GM18502 (cell line): Measurements from ENCODE around the gene CD226.
"Not testable (repeated sequence)": the region's sequence is repeated elsewhere in the genome, so short reads cannot be mapped to it uniquely, and the experiment has no call there.

Source experiments
- ATAC-seq: cut with Tn5 transposase; IDR thresholded peaks from one replicate; pipeline ENCODE4 v1.9.1; 2021; ENCODE audit warnings: mild to moderate bottlenecking; ENCODE audit not compliant: unreplicated experiment, poor library complexity

Gene CD226

GRCh38 chr18:69956665-69957620 is 9.3 kb upstream of the CD226 start:
- peak; percentile 30 for ATAC-seq

DNA sequence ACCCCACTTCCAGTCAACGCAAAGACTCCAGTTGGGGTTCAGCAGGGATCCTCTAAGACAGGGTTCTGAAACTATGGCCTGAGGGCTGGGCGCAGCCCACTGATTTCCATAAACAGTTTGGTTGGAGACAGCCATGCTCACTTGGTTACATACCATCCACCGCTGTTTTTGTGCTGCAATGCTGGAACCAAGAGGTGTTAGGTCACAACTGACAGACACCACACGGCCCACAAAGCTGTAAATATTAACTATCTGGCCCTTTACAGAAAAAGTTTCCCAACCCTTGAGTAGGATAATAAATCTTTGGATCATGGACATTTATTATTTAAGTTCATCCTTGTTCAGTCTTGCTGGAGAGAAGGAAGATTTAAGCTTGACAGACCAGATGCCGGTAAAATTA is 8.4 kb upstream of the CD226 start:
- peak; percentile 34 for ATAC-seq

DNA sequence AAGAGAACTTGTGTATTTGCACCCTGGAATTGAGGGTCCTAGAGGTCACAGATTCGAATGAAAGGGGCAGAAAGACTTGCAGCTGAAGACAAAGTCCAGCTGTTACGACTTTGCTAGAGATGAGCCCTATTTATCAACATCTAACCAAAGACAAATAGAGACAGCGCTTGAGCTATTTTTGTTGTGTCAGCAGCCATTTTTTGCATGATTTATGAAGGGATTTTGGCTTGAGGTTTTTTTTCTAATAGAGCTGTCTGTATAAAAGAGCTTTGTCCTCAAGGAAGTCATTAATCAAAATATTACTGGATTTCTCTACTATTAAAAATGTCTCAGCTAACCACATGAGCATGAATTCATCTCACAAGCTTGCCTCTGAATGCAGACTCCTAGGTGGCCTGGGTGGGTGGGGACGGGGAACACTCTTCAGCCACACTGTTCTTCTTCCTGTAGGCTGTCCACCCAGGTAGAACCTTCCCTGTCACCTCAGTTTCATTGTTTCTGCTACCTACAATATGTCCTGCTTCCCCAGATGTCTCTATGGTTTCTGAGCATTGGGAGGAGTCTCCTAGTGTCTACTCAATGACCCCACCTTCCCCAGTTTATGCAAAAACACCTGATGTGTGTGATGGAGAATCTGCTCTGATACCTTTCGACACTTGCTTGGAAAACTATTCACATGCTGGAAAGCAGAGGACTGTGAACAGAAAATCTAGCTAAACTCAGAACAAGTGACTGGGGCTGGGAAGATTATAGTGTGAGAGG is 7.2 kb upstream of the CD226 start:
- ATAC-seq: peak; percentile 37

- ATAC-seq: no peak
These were observed 5.5 kb upstream of the CD226 start for GRCh38 chr18:69953191-69953590.

DNA sequence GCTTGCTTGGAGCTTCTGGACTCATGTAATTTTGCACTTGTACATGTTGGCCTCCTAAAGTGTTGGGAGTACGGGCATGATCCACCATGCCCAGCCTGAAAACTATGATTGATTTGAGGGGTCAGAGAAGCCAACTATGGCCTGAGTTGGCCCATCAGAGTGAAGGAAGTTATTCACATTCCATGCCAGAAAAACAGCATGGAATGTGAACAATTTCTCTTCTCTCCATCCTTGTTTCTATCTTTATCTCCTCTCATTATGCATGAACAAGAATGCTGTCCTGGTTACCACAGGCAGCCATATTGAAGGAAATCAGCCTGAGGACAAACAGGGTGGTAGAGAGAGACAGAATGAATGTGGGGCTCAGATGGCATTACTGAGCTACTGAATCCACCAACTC is 3.5 kb upstream of the CD226 start:
- no peak for ATAC-seq

DNA sequence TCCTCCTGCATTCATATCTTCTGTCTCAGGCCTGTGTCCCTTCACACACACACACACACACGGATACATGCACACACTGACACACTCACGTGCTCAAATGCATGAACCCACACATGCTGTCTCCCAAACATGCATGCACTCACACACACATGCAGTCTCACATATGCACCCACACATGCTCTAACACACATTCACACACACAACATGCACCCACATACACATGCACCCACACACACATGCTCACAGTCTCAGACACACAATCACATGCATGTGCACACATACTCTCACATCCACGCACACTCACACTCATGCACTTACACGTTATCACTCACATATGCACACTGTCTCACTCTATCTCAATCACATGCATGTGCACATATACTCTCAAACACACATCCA is 1.9 kb upstream of the CD226 start:
- ATAC-seq: no peak

GRCh38 chr18:69948919-69949537 is 1.4 kb upstream of the CD226 start:
- ATAC-seq: peak; percentile 89

GRCh38 chr18:69948256-69948655 is 583 bp upstream of the CD226 start:
- no peak for ATAC-seq

DNA sequence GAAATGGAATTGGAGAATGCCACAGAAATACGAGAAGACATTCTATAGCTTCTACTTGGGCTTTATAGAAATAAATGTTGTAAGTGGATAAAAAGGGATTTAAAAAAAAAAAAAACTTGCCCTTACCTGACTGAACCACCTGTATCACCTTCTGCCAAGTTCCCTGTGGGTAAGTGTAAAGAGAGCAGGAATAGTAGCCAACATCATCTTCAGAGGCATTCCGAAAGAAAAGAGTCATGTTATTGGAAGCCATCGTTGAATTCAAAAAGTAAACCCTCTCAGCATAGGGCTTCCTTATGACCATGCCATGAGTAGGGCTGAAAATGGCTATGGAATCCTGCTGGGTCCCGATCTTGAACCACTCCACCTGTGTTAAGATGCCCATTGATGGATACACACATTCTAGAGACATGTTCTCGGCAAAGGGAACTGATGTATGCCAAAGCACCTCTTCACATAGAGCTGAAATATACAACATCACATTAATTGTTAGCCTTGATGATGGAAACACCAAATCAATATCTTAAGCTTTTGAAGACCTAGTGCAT is 991 bp downstream of the CD226 start:
- ATAC-seq: no peak

DNA sequence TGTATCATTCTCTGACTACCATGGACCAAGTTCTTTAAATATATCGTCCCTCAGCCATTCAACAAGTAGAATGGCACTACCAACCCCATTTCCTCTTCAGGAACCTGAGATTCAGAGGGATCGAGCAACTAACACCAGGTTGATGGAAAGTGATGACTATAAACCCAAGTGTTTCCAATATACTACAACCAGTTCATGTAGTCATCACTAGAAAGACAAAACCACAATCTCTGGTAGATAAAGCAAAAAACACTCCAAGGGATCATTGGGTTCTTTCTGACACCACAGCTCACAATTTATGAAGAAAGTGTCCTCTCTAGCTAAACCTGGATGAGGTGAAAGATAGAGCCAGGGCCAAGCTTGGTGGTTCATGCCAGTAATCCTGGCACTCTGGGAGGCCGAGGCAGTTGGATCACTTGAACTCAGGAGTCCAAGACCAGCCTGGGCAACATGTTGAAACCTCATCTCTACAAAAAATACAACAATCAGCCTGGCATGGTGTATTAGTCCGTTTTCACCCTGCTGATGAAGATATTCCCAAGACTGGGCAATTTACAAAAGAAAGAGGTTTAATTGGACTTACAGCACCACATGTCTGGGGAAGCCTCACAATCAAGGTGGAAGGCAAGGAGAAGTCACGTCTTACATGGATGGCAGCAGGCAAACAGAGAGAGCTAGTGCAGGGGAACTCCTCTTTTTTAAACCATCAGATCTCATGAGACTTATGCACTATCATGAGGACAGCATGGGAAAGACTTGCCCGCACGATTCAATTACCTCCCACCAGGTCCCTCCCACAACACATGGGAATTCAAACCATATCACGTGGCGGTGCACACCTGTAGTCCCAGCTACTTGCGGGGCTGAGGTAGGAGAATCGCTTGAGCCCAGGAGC is 2.2 kb downstream of the CD226 start:
- ATAC-seq: no peak

- ATAC-seq: no peak
These were observed 3.2 kb downstream of the CD226 start for GRCh38 chr18:69944436-69944835.

DNA sequence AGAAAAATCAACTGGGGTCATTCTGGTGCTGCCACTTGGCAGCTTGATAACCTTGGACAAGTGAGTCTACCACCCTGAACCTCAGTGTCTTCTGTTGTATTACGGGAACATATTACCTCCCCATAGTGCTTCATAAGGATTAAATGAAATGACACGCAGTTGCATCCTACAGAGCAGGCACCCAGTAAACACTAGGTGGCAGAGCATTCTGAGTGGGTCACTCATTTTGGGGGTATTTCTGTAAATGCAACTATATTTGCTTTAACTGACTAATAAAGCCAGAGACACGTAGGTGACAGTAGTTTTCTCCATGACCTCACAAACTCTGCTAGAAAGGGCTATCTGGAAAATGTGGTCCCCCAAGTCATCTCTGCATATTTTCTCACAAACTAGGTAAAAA is 4.7 kb downstream of the CD226 start:
- no peak for ATAC-seq

DNA sequence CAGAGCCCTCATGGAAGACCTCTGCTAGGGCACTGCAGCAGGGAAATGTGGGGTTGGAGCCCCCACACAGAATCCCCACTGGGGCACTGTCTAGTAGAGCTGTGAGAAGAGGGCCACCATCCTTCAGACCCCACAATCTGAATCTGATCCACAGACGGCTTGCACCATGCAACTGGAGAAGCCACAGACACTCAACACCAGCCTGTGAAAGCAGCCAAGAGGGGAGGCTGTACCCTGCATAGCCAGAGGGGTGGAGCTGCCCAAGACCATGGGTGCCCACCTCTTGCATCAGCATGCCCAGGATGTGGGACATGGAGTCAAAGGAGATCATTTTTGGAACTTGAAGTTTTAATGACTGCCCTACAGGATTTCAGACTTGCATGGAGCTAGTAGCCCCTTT is 6.5 kb downstream of the CD226 start:
- ATAC-seq: no peak

GRCh38 chr18:69939812-69940211 is 7.9 kb downstream of the CD226 start:
- ATAC-seq: not testable (repeated sequence)

GRCh38 chr18:69936191-69936558 is 11.5 kb downstream of the CD226 start:
- ATAC-seq: peak; percentile 53

- peak; percentile 93 for ATAC-seq
These were observed 12.1 kb downstream of the CD226 start for GRCh38 chr18:69935319-69936190.

- ATAC-seq: no peak
These were observed 12.9 kb downstream of the CD226 start for GRCh38 chr18:69934601-69935265.

DNA sequence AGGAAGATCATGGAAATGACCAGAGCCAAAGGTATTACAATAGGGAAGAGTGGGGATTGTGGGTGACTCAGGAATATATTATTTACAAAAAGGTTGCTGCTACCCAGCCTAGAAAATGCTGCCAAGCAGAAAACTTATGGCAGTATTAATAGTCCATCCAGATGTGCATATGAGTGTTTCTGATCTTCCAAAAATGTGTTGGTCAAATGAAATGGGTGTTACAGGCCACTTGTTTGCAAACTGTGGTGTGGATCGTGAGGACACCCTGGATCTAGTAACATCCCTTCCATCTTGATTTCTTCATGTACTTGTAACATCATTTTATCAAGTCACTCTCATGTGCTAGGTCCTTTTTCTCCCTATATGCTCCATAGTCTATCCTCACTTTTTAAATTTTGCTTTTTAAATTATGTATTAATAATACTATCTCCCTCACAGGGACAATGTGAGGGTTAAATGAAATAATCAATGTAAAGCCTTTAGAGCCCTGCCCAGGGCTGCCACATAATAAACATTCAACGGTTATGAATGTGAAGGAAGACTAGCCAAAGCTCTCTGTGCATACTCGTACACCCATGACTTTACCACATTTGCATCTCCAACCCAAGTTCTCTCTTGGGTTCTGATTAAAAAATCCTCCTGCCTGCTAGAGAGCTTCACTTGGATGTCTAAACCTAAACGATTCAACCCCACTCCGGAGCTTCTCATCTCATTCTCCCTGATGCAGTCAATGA is 18.5 kb downstream of the CD226 start:
- ATAC-seq: no peak
